NB4 (cell line): Measurements from ENCODE around the gene ZNF341.

Experiments used
- MYC ChIP-seq: IDR thresholded peaks from 2 replicates; pipeline ENCODE4 v1.6.1; 2011; ENCODE audit warnings: low read depth, low read length
- POLR2A ChIP-seq: IDR thresholded peaks from 2 replicates; pipeline ENCODE4 v1.6.1; 2011; ENCODE audit warnings: mild to moderate bottlenecking; ENCODE audit not compliant: insufficient read length; ENCODE audit errors: extremely low read depth
- TF ChIP-seq, protein P1 (sequence below): IDR thresholded peaks from 2 replicates; pipeline ENCODE4 v1.6.1; 2011; ENCODE audit warnings: low read depth, low read length
- TF ChIP-seq, protein P2 (sequence below): IDR thresholded peaks from one replicate; pipeline ENCODE4 v1.5.1; 2012; ENCODE audit warnings: low read depth, low read length

DNA sequence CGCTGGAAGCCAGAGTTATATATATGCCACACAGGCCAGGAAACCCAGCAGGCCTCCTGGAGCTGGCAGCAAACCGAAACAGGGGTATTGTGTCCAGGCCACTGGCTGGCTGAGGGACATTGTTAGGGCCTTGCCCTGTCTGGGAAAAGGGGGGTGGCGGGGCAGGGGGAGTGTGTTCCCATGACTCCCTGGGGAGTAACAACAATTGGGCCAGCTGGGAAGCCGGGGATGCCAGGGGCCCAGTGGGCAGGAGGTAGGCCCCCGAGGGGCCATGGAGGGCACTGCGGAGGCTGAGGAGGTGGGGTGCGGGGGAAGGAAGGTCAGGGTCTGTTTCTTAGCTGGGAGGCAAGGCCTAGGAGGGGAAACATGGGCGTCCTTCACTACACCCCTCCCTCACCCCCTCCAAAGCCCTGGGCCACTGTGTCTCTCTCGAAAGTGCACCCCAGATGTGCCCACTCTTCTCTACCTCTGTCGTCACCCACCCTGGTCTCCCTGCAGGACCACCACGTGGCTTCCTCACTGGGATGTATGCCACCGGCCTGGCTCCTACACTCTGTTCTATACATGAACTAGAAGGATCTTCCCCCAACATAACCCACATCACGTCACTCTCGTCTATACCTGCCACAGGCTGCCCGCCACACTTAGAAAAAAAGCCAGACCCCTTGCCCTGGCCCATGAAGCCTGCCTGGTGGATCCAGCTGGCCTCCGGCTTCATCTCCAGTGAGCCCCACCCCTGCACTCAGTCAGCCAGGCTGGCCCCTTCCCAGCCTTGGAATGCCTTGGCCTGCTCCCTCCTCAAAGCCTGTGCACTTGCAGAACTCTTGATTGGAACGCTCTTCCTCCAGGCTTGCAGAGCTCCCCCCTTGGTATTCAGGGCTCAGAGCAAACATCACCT is 37.8 kb upstream of the ZNF341 start:
- TF ChIP-seq, protein P1, sequence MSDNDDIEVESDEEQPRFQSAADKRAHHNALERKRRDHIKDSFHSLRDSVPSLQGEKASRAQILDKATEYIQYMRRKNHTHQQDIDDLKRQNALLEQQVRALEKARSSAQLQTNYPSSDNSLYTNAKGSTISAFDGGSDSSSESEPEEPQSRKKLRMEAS: no peak
- TF ChIP-seq, protein P2, sequence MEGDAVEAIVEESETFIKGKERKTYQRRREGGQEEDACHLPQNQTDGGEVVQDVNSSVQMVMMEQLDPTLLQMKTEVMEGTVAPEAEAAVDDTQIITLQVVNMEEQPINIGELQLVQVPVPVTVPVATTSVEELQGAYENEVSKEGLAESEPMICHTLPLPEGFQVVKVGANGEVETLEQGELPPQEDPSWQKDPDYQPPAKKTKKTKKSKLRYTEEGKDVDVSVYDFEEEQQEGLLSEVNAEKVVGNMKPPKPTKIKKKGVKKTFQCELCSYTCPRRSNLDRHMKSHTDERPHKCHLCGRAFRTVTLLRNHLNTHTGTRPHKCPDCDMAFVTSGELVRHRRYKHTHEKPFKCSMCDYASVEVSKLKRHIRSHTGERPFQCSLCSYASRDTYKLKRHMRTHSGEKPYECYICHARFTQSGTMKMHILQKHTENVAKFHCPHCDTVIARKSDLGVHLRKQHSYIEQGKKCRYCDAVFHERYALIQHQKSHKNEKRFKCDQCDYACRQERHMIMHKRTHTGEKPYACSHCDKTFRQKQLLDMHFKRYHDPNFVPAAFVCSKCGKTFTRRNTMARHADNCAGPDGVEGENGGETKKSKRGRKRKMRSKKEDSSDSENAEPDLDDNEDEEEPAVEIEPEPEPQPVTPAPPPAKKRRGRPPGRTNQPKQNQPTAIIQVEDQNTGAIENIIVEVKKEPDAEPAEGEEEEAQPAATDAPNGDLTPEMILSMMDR: no peak
- TF ChIP-seq MYC (no peak), POLR2A (no peak)
